ENCODE data around the gene MVB12B.

DNA sequence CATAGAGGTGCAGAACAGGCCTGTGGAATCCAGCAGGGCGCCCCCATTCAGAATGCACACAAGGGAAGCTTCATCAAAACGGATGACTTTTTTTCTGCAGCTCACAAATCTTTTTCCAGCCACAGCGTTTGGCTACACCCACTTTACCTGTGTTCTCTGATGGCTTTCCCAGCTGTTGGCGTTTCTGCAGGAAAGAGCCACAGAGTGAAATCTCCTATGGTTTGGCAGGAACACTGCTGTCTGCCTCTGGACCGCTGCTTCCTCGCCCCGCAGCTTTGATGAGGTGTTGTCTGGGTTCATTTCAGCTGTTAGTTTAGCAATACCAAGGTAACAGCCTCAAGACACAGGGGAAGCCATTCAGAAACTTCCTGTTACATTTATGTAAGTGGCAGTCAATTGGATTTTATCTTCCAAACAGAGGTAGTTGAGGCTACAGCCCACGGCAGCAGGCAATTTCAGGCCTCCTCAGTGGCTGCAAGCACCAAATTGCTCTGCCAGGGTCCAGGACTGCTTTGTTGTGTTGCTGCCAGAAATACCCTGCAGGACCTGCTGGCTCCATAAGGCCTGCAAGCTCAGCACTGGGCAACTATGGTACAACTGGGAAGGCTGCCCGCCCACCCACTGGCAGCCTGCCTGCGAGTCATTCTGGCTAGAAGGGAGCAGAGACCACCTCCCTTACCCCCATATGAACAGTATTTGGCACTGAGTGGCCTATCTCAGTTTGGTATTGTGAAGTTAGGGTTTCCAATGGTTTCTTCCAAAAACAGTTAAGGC, 96.7 kb downstream of the MVB12B start:
- TF ChIP-seq, protein P1, sequence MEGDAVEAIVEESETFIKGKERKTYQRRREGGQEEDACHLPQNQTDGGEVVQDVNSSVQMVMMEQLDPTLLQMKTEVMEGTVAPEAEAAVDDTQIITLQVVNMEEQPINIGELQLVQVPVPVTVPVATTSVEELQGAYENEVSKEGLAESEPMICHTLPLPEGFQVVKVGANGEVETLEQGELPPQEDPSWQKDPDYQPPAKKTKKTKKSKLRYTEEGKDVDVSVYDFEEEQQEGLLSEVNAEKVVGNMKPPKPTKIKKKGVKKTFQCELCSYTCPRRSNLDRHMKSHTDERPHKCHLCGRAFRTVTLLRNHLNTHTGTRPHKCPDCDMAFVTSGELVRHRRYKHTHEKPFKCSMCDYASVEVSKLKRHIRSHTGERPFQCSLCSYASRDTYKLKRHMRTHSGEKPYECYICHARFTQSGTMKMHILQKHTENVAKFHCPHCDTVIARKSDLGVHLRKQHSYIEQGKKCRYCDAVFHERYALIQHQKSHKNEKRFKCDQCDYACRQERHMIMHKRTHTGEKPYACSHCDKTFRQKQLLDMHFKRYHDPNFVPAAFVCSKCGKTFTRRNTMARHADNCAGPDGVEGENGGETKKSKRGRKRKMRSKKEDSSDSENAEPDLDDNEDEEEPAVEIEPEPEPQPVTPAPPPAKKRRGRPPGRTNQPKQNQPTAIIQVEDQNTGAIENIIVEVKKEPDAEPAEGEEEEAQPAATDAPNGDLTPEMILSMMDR (IDR thresholded peaks at IDR 0.05 in 4 of 5, conservative IDR thresholded peaks at IDR 0.05 in 1 of 5) = no peak
- no peak for TF ChIP-seq POLR2A (IDR thresholded peaks at IDR 0.05)
